H1 (cell line): Measurements from ENCODE around the gene OCSTAMP. TPM values are rescaled to one million over a fixed set of nuclear protein-coding genes. Genes with fewer than 3 reads are reported as not detected.

Experiments
- ATF3 ChIP-seq: IDR thresholded peaks from 2 replicates; pipeline ENCODE4 v1.6.1; 2011; ENCODE audit warnings: low read depth, mild to moderate bottlenecking, low read length; ENCODE audit not compliant: insufficient read depth
- CBX8 ChIP-seq: fragments of 300-800, 300-1000 bp; sonication (generic); IDR thresholded peaks from 2 replicates; pipeline ENCODE4 v1.7.1; 2016; ENCODE audit warnings: low read depth, low read length, borderline replicate concordance
- CHD7 ChIP-seq: fragments of 300-600 bp; sonication (generic); IDR thresholded peaks from 2 replicates; pipeline ENCODE4 v1.7.1; 2012; ENCODE audit warnings: low read length, moderate library complexity, mild to moderate bottlenecking, inconsistent platforms; ENCODE audit not compliant: insufficient replicate concordance
- CREB1 ChIP-seq: IDR thresholded peaks from 2 replicates; pipeline ENCODE4 v1.6.1; 2012; ENCODE audit warnings: inconsistent platforms
- EGR1 ChIP-seq: IDR thresholded peaks from 2 replicates; pipeline ENCODE4 v1.6.1; 2011; ENCODE audit warnings: low read depth, low read length, borderline replicate concordance
- EZH2 ChIP-seq: fragments of 200-600 bp; sonication (generic); IDR thresholded peaks from 2 replicates; pipeline ENCODE4 v1.7.1; 2012; ENCODE audit warnings: low read depth, mild to moderate bottlenecking, moderate library complexity, low read length, inconsistent platforms; ENCODE audit not compliant: severe bottlenecking
- HDAC2 ChIP-seq, 2 experiments: fragments of 300-600 bp in 1 of 2; sonication (generic) in 1 of 2; IDR thresholded peaks; 2 replicates each; pipeline ENCODE4 v1.6.1; 2011 to 2012; ENCODE audit warnings: low read depth in 2 of 2, low read length in 2 of 2, mild to moderate bottlenecking in 2 of 2, moderate library complexity in 2 of 2, borderline replicate concordance in 1 of 2, inconsistent platforms in 1 of 2
- JUND ChIP-seq: IDR thresholded peaks from 2 replicates; pipeline ENCODE4 v1.6.1; 2011; ENCODE audit warnings: mild to moderate bottlenecking, improper control_type of control experiment, low read length
- KDM5A ChIP-seq: fragments of 200-600 bp; IDR thresholded peaks from 2 replicates; pipeline ENCODE4 v1.7.1; 2012; ENCODE audit warnings: mild to moderate bottlenecking, low read length, inconsistent platforms, mixed read lengths
- MAX ChIP-seq: IDR thresholded peaks from 2 replicates; pipeline ENCODE4 v1.6.1; 2012; ENCODE audit warnings: inconsistent platforms
- SP1 ChIP-seq: IDR thresholded peaks from 2 replicates; pipeline ENCODE4 v1.6.1; 2011; ENCODE audit warnings: low read depth, low read length
- polyA plus RNA-seq, 7 experiments: library from polyadenylated mRNA; depleted of rRNA in 3 of 7; stranded (reverse) in 5 of 7; unstranded in 2 of 7; fragments of >200 nt in 5 of 7; fragments of 200-250 nt in 2 of 7; gene quantifications; 1 replicate in 5 of 7; 2 replicates in 1 of 7; 4 replicates in 1 of 7; pipeline versions ENCODE4 v1.2.1 to v1.2.3, GENCODE V29; 2011 to 2013; ENCODE audit warnings: missing spikeins in 2 of 7, mixed read lengths in 2 of 7
- total RNA-seq: library from RNA; stranded (reverse); fragmentation: NEBNext Ultra II Directional; extraction: Animal tissue kit (Norgen Biotek cat#: 25700); gene quantifications from 2 replicates; pipeline ENCODE4 v1.2.1, GENCODE V29; 2021

The OCSTAMP gene
- total and polyA plus RNA-seq, 2 of the 8 experiments (the other 6 are each of a cell fraction or from before 2014, with no cell fraction given), result 0.09 to 0.13 TPM

GRCh38 chr20:46509523-46509922, 40.9 kb downstream of the OCSTAMP start (continued):
- no peak for TF ChIP-seq CHD7
- no peak for TF ChIP-seq ATF3
- TF ChIP-seq EGR1, result no peak
- TF ChIP-seq JUND, result no peak
- TF ChIP-seq KDM5A, result no peak
- no peak for TF ChIP-seq HDAC2 (IDR thresholded peaks at IDR 0.05; ENCODE audit: borderline replicate concordance in 1 of 2, low read depth in 2 of 2, low read length in 2 of 2)
- TF ChIP-seq CREB1, result no peak
- TF ChIP-seq CBX8, result no peak
- no peak for TF ChIP-seq EZH2
- no peak for TF ChIP-seq SP1
- TF ChIP-seq MAX, result no peak
